ENCODE measurements around the gene LRP3.

LRP3 gene

DNA sequence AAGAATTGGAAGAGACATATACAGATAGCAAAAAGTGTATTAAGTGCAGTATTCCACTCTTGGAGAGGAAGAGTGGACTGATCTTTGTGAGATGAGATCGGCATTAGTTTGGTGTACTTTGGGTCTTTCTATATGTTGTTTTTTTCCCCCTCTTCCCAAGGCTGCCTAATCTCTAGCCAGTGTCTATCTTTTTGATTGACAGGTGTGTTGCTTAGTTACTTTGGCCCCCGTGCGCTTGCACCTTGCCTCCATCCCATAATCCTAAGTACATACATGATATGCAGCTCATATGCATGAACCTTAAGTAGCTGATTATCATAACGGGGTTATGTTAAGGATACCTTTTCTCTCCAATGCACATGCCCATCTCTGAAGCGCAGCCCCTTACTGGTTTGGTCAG, 35.8 kb downstream of the LRP3 start:
- TF ChIP-seq, protein P1, sequence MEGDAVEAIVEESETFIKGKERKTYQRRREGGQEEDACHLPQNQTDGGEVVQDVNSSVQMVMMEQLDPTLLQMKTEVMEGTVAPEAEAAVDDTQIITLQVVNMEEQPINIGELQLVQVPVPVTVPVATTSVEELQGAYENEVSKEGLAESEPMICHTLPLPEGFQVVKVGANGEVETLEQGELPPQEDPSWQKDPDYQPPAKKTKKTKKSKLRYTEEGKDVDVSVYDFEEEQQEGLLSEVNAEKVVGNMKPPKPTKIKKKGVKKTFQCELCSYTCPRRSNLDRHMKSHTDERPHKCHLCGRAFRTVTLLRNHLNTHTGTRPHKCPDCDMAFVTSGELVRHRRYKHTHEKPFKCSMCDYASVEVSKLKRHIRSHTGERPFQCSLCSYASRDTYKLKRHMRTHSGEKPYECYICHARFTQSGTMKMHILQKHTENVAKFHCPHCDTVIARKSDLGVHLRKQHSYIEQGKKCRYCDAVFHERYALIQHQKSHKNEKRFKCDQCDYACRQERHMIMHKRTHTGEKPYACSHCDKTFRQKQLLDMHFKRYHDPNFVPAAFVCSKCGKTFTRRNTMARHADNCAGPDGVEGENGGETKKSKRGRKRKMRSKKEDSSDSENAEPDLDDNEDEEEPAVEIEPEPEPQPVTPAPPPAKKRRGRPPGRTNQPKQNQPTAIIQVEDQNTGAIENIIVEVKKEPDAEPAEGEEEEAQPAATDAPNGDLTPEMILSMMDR (IDR thresholded peaks at IDR 0.05; ENCODE audit: unreplicated experiment in 3 of 3), result no peak
- H3K4me1 Mint-ChIP-seq, result peaks cover 5% of the 10 kb centered on the region
- H3K4me3 Mint-ChIP-seq, result no peak overlapping the region
- H3K27ac Mint-ChIP-seq, result no peak overlapping the region
- H3K27me3 Mint-ChIP-seq (ENCODE audit: low read depth), result peaks cover 66% of the 10 kb centered on the region
- peaks cover 32% of the 10 kb centered on the region for H3K9me3 Mint-ChIP-seq
- H3K36me3 Mint-ChIP-seq (ENCODE audit: low read depth), result peaks cover 21% of the 10 kb centered on the region

DNA sequence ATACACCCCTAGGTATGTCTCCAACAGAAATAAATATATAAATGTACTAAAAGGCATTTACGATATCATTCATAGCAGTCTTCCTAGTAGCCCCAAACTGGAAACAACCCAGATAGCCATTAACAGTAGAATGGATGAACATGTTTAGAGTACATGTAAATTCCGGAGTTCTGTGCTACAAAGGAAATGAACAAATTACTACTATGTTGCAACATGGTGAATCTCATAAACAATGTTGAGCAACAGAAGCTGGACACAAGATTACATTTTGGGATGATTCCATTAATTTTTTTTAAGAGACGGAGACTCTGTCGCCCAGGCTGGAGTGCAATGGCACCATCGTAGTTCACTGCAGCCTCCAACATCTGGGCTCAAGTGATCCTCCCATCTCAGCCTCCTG, 37.4 kb downstream of the LRP3 start:
- peaks cover 60% of the 10 kb centered on the region for H3K27me3 Mint-ChIP-seq (ENCODE audit: low read depth)
- no peak overlapping the region for H3K27ac Mint-ChIP-seq
- TF ChIP-seq, protein P1 (IDR thresholded peaks at IDR 0.05; ENCODE audit: unreplicated experiment in 3 of 3), result no peak
- H3K4me3 Mint-ChIP-seq, result no peak overlapping the region
- peaks cover 27% of the 10 kb centered on the region for H3K9me3 Mint-ChIP-seq
- no peaks in the 10 kb centered on the region for H3K4me1 Mint-ChIP-seq
- H3K36me3 Mint-ChIP-seq (ENCODE audit: low read depth), result peaks cover 17% of the 10 kb centered on the region

DNA sequence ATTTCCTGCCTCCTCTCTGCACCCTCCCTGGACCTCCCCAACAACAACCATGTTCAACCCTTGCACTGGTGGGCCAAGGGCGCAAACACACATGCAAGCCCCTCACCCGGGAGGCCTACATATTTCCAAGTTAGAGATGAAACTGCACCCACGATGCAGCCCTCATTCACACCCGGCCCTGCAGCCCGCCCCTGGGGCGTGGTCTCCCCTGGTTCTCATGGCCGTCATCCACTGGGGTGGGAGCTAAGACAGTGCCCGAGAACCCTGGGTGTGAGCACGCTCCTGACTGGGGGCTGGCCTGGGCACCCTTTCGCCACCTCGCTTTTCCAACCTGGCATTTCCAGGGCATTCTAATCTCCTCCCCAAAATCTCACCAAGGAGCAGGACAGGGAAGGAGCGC, 38.5 kb downstream of the LRP3 start:
- TF ChIP-seq, protein P1 (IDR thresholded peaks at IDR 0.05; ENCODE audit: unreplicated experiment in 3 of 3), result no peak
- Mint-ChIP-seq H3K36me3 (ENCODE audit: low read depth) (peaks cover 13% of the 10 kb centered on the region), H3K9me3 (peaks cover 23% of the 10 kb centered on the region), H3K27me3 (ENCODE audit: low read depth) (peaks cover 50% of the 10 kb centered on the region), H3K27ac (no peak overlapping the region), H3K4me3 (no peak overlapping the region), H3K4me1 (no peaks in the 10 kb centered on the region)

DNA sequence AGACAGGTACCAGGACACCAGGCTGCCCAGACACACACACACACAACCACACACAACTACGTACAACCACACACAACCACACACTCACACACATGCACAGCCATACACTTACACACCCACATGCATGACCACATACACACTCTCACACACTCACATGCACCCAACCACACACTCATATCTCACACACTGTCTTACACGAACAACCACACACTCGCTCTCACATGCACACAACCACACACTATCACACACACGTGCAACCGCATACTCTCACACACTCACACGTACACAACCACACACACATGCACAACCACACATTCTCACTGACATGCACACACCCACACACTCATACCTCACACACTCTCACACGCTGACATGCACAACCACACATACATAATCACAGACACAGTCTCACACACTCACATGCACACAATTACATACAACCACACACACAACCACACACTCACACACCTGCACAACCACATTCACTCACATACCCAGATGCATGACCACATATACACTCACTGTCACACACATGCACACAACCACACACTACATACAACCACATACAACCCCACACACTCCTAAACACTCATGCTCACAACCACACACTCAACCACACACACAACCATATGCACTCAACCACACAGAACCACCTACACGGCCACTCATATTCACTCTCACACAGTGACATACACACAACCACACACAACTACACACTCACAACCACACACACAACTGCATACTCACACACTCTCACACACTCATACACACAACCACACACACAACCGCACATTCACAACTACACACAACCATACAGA, 39.1 kb downstream of the LRP3 start:
- TF ChIP-seq, protein P1 (IDR thresholded peaks at IDR 0.05; ENCODE audit: unreplicated experiment in 3 of 3), result no peak
- peaks cover 9% of the 10 kb centered on the region for H3K36me3 Mint-ChIP-seq (ENCODE audit: low read depth)
- no peaks in the 10 kb centered on the region for H3K4me1 Mint-ChIP-seq
- H3K4me3 Mint-ChIP-seq, result no peak overlapping the region
- peaks cover 18% of the 10 kb centered on the region for H3K9me3 Mint-ChIP-seq
- H3K27me3 Mint-ChIP-seq (ENCODE audit: low read depth), result peaks cover 44% of the 10 kb centered on the region
- H3K27ac Mint-ChIP-seq, result no peak overlapping the region

DNA sequence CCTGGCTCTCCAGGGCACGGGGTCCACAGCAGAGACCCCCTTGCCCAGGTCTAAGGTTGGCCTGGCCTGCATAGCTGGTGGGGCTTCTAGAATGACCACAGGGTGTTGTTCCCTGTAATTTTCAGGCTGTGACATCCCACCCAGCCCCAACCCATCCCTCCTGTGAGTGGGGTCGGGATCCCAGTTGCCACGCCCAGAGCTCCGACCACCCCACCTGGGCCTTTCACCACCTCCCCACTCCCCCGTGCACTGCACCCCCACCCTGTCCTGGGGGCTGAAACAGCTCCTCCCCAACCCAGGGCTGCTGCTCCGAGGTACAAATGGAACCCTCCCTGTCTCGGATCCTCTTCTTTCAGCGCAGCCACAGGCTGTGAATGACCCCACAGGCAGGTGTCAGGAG, 40.0 kb downstream of the LRP3 start:
- Mint-ChIP-seq H3K9me3 (peaks cover 10% of the 10 kb centered on the region), H3K27ac (no peak overlapping the region), H3K4me3 (no peak overlapping the region), H3K27me3 (ENCODE audit: low read depth) (peaks cover 36% of the 10 kb centered on the region), H3K36me3 (ENCODE audit: low read depth) (peaks cover 4% of the 10 kb centered on the region), H3K4me1 (no peaks in the 10 kb centered on the region)
- TF ChIP-seq, protein P1 (IDR thresholded peaks at IDR 0.05; ENCODE audit: unreplicated experiment in 3 of 3), result no peak

DNA sequence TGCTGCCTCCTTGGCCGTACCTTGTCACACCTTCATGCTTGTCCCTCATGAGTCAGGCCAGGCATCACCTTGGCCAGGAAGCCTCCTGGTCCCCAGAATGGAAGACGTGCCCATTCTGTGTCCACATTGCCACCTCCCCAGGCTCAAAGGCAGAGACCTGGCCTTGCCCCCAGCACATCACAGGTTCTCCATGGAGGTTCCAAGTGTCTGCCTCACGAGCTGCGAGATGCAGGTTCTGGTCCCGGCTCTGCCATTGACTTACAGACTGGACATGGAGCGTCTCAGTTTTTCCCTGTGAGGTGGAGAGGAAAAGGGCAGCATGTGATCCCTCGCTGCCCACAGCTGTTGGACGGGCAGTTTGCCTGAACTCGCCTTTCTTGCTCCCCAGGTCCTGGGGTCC, 40.6 kb downstream of the LRP3 start:
- Mint-ChIP-seq H3K4me1 (no peaks in the 10 kb centered on the region), H3K36me3 (ENCODE audit: low read depth) (peaks cover 4% of the 10 kb centered on the region), H3K27me3 (ENCODE audit: low read depth) (peaks cover 33% of the 10 kb centered on the region), H3K9me3 (peaks cover 9% of the 10 kb centered on the region), H3K4me3 (no peak overlapping the region), H3K27ac (no peak overlapping the region)
- TF ChIP-seq, protein P1 (IDR thresholded peaks at IDR 0.05; ENCODE audit: unreplicated experiment in 3 of 3), result no peak

Measured in nephron (organoid).